Heart left ventricle (tissue), 16 donors: ENCODE data around the gene ZC3HAV1L. TPM values are rescaled to one million over a fixed set of nuclear protein-coding genes. Genes with fewer than 3 reads are reported as not detected.

Source experiments
- ATAC-seq, 4 donors: fragments of 200-7000 bp; cut with Tn5 transposase; one replicate each; pipeline ENCODE4 v1.9.1; 2020 to 2022; ENCODE audit warnings: moderate library complexity in 4 of 4, mild to moderate bottlenecking in 3 of 4, moderate number of reproducible peaks in 1 of 4
- DNase-seq, 5 donors: peaks; one replicate each; pipeline ENCODE4 v3.0.0-alpha.2; 2020
- H3K27ac ChIP-seq, 12 donors: fragments of 200-600 bp; sonication (generic) in 4 of 12; one replicate each; pipeline versions ENCODE4 v1.5.0 to v1.8.0; 2016 to 2022; ENCODE audit warnings: mild to moderate bottlenecking in 2 of 12
- H3K27me3 ChIP-seq, 9 donors: fragments of 200-600 bp; sonication (generic) in 2 of 9; one replicate each; pipeline versions ENCODE4 v1.5.1 to v1.8.0; 2016 to 2022; ENCODE audit warnings: mild to moderate bottlenecking in 3 of 9
- H3K36me3 ChIP-seq, 9 donors: fragments of 200-600 bp; sonication (generic) in 2 of 9; one replicate each; pipeline versions ENCODE4 v1.5.0 to v1.8.0; 2018 to 2022; ENCODE audit warnings: mild to moderate bottlenecking in 2 of 9
- H3K4me1 ChIP-seq, 12 donors: fragments of 200-600 bp; sonication (generic) in 4 of 12; one replicate each; pipeline versions ENCODE4 v1.5.0 to v1.8.0; 2016 to 2022; ENCODE audit warnings: mild to moderate bottlenecking in 3 of 12
- H3K4me3 ChIP-seq, 12 donors: fragments of 200-600 bp; sonication (generic) in 4 of 12; one replicate each; pipeline versions ENCODE4 v1.5.0 to v1.8.0; 2017 to 2022; ENCODE audit warnings: mild to moderate bottlenecking in 9 of 12, moderate library complexity in 4 of 12
- H3K9me3 ChIP-seq, 12 donors: fragments of 200-600 bp; sonication (generic) in 4 of 12; one replicate each; pipeline versions ENCODE4 v1.5.0 to v1.8.0; 2016 to 2022; ENCODE audit warnings: mild to moderate bottlenecking in 1 of 12
- CTCF ChIP-seq, 12 donors: fragments of 200-600 bp; sonication (generic) in 4 of 12; IDR thresholded peaks; one replicate each; pipeline versions ENCODE4 v1.5.0 to v1.8.0; 2018 to 2022; ENCODE audit warnings: antibody characterized with exemption in 12 of 12, mild to moderate bottlenecking in 5 of 12
- POLR2A ChIP-seq, 2 donors: fragments of 450-650 bp; IDR thresholded peaks; one replicate each; pipeline ENCODE4 v1.6.1; 2017; ENCODE audit warnings: antibody characterized with exemption in 2 of 2, mild to moderate bottlenecking in 2 of 2, moderate library complexity in 2 of 2
- WGBS, 4 donors: extraction: QIAGEN DNeasy Blood & Tissue Kit in 2 of 4; methylation state at CpG; one replicate each; pipeline versions ENCODE4 v1.1.5 to v1.1.7; 2013 to 2018; 5-methylcytosine and 5-hydroxymethylcytosine counted together
- intact Hi-C, 10 donors: fragments of 100-400 bp; cut with DNase I; formaldehyde crosslinking; loops; one replicate each; pipeline versions ENCODE4 v1.11.1 to v1.14.2; 2022
- polyA plus RNA-seq, 2 donors: library from polyadenylated mRNA; stranded (reverse); fragments of 200-250 nt; gene quantifications; one replicate each; pipeline ENCODE4 v1.2.3, GENCODE V29; 2013
- total RNA-seq, 9 donors: library from RNA; depleted of rRNA in 2 of 9; stranded (reverse); fragments of >200 nt in 2 of 9; fragmentation: NEBNext Ultra II Directional in 3 of 9; extraction: Animal tissue kit (Norgen Biotek cat#: 25700) in 3 of 9; gene quantifications; one replicate each; pipeline versions ENCODE4 v1.1.0 to v1.2.4, GENCODE V29; 2016 to 2023
- donor health status: ischemic (EF 13 %, LVEDD 7.1; RV severe dilation, severe dysfunction).
- donor health status: healthy with polysubstance abuse.
- donor health status: DM: no; HTN: yes; CAD: no.
- donor health status: DM: no; HTN: no; CAD: no.
- donor health status: ischemic (EF 25% LVEDD 6.9; RV normal size, moderate dysfunction).
- donor health status: ischemic (EF 25% LVEDD 5.7; RV mildly dilated, moderate dysfunction).
- donor health status: healthy.
- donor health status: DM: yes; HTN: yes; CAD: no.
- donor health status: ischemic (EF 35%, LVEDD 5.7; RV mildly dilated, moderate dysfunction).
- donor health status: nonischemic (EF 11% LVEDD 7.7; RV severe dilation, severe dysfunction).
- donor health status: DM: yes; HTN: yes; CAD: no.
- donor health status: PGD.
- donor health status: ischemic (EF 29% LVEDD 5.4; RV normal size, mild dysfunction).
- donor health status: nonischemic (EF 23%, LVEDD 6.1; RV moderate dilation, normal function).

ZC3HAV1L gene
- total and polyA plus RNA-seq, 11 donors: 0.46 to 6.2 (median 1.9) TPM

GRCh38 chr7:139068544-139069399 is 32.9 kb upstream of the ZC3HAV1L start:
- peaks cover 0 to 23% (median 0%) of the 10 kb centered on the region in 12 donors for H3K4me1 ChIP-seq
- H3K36me3 ChIP-seq: peaks cover 0 to 100% (median 91%) of the 10 kb centered on the region in 9 donors
- H3K9me3 ChIP-seq: no peaks in the 10 kb centered on the region
- ATAC-seq (no peak), DNase-seq (no peak)
- H3K27me3 ChIP-seq: no peaks in the 10 kb centered on the region
- no peak for TF ChIP-seq POLR2A (IDR thresholded peaks at IDR 0.05)
- no peak for TF ChIP-seq CTCF (IDR thresholded peaks at IDR 0.05)
- no peak overlapping the region for H3K27ac ChIP-seq
- intact Hi-C loops: loop anchor here in 1 of 10 donors (5.0 kb wide), 1 partner anchor 41 kb away; no protein-coding TSS in a partner anchor
- H3K4me3 ChIP-seq: no peak overlapping the region
- 96 to 98% (median 97%) methylated on average over 9 of the region's 9 CpGs for WGBS, 4 donors

- TF ChIP-seq POLR2A (IDR thresholded peaks at IDR 0.05) (no peak), CTCF (IDR thresholded peaks at IDR 0.05) (no peak)
- H3K36me3 ChIP-seq: peaks cover 0 to 100% (median 91%) of the 10 kb centered on the region in 9 donors
- intact Hi-C loops: loop anchor here in 1 of 10 donors (5.0 kb wide), 1 partner anchor 39 kb away; no protein-coding TSS in a partner anchor
- peaks cover 0 to 9% (median 0%) of the 10 kb centered on the region in 12 donors for H3K4me1 ChIP-seq
- H3K27ac ChIP-seq: peak overlapping the region in 1 of 12 donors; percentile 8
- DNase-seq (no peak), ATAC-seq (no peak)
- H3K9me3 ChIP-seq: no peaks in the 10 kb centered on the region
- 67 to 78% (median 73%) methylated on average over 9 of the region's 9 CpGs for WGBS, 4 donors
- no peaks in the 10 kb centered on the region for H3K27me3 ChIP-seq
- H3K4me3 ChIP-seq: no peak overlapping the region
These were observed 30.5 kb upstream of the ZC3HAV1L start for GRCh38 chr7:139066315-139066714.

GRCh38 chr7:139065323-139065722 is 29.5 kb upstream of the ZC3HAV1L start:
- Histone ChIP-seq H3K36me3 (peaks cover 0 to 100% (median 92%) of the 10 kb centered on the region in 9 donors), H3K4me1 (peaks cover 0 to 17% (median 3%) of the 10 kb centered on the region in 12 donors), H3K27me3 (no peaks in the 10 kb centered on the region), H3K9me3 (no peaks in the 10 kb centered on the region), H3K27ac (no peak overlapping the region), H3K4me3 (no peak overlapping the region)
- ATAC-seq (peak in 1 of 4 donors; percentile 5), DNase-seq (no peak)
- TF ChIP-seq POLR2A (IDR thresholded peaks at IDR 0.05) (no peak), CTCF (IDR thresholded peaks at IDR 0.05) (no peak)
- intact Hi-C loops: loop anchor here in 1 of 10 donors (5.0 kb wide), 1 partner anchor 38 kb away; no protein-coding TSS in a partner anchor
- 87 to 92% (median 90%) methylated on average over 11 of the region's 11 CpGs for WGBS, 4 donors

- TF ChIP-seq CTCF (IDR thresholded peaks at IDR 0.05) (no peak), POLR2A (IDR thresholded peaks at IDR 0.05) (no peak)
- WGBS, 4 donors: 86 to 88% (median 87%) methylated on average over 5 of the region's 5 CpGs
- intact Hi-C loops: loop anchor here in 1 of 10 donors (5.0 kb wide), 1 partner anchor 39 kb away; no protein-coding TSS in a partner anchor
These were observed 25.6 kb upstream of the ZC3HAV1L start for GRCh38 chr7:139061416-139061815.

More at GRCh38 chr7:139061416-139061815, 25.6 kb upstream of the ZC3HAV1L start:
- H3K27me3 ChIP-seq: no peaks in the 10 kb centered on the region
- H3K9me3 ChIP-seq: no peaks in the 10 kb centered on the region
- DNase-seq (no peak), ATAC-seq (no peak)
- peaks cover 0 to 32% (median 10%) of the 10 kb centered on the region in 12 donors for H3K4me1 ChIP-seq
- H3K4me3 ChIP-seq: no peak overlapping the region
- H3K27ac ChIP-seq: peak overlapping the region in 2 of 12 donors; percentile 53 to 57
- H3K36me3 ChIP-seq: peaks cover 0 to 96% (median 65%) of the 10 kb centered on the region in 9 donors
